GM21717 (cell line): Measurements from ENCODE around the gene EDDM3A.
"Not testable (repeated sequence)": the region's sequence is repeated elsewhere in the genome, so short reads cannot be mapped to it uniquely, and the experiment has no call there.

Experiments used
- ATAC-seq: cut with Tn5 transposase; IDR thresholded peaks from one replicate; pipeline ENCODE4 v1.9.1; 2021; ENCODE audit warnings: mild to moderate bottlenecking, moderate library complexity; ENCODE audit not compliant: unreplicated experiment

The EDDM3A gene, protein sequence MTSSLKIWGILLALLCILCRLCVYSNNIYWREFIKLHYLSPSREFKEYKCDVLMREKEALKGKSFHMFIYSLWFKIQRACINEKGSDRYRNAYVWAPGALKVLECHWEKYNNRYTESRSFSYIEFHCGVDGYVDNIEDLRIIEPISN

DNA sequence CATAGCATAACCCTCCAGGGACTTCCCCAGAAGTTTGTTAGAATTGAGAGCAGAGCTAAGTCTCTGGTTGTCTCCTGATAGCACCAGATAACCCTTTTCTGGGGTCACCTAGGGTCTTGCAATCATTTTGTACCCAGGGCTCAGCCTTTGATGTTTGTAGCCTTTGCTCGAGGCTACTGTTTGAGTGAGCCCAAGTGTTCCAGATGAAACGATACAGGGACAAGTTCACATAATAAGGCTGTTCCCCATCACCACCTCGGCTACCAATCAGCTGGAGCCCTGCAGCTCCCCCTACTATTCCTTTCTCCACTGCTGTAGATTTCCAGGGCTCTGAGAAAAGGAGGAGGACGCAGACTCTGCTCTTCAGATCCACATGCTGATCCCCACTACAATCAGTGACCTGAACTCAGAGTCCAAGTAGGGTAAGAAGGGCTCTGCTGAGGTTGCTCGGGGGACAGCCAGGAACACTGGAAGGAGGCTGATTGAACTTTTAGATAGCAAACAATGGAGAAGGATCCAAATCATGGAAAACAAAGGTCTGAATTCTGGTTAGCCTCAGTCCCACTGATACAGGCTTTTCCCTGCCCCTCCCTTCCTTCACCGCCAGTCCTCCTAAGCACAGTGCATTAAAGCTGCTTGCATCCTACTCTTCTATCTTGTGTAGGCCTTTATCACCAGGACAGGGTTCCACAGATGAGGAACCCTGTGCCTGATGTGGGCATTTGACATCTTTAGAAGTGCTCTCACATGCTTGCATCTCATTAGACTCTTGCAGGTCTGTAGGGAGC, at the start of gene EDDM3A:
Gene EDDM3A, plus strand, starts transcription at position 317 of the 788 bp plus-strand sequence. CDS start 1,694 bp downstream, outside the sequence.
- ATAC-seq = no peak

DNA sequence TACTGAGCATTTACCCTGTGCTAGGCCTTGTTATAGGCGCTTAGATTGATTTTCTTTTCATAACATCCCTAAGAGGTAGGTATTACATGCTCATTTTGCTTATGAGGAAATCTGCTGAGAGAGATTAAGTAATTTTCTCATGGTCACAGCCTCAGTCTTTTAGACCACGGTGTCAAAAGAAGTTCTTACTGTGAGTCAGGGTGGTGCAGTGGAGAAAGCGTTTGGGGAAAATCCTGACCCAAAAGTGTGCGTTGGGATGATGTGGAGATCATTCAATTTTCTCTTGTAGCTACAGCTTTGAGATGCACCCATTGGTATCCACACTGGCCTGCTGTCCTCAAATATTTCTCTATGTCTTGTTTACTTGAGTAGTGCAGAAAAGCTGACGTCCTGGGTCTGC, 48.9 kb upstream of the EDDM3A start:
- no peak for ATAC-seq

DNA sequence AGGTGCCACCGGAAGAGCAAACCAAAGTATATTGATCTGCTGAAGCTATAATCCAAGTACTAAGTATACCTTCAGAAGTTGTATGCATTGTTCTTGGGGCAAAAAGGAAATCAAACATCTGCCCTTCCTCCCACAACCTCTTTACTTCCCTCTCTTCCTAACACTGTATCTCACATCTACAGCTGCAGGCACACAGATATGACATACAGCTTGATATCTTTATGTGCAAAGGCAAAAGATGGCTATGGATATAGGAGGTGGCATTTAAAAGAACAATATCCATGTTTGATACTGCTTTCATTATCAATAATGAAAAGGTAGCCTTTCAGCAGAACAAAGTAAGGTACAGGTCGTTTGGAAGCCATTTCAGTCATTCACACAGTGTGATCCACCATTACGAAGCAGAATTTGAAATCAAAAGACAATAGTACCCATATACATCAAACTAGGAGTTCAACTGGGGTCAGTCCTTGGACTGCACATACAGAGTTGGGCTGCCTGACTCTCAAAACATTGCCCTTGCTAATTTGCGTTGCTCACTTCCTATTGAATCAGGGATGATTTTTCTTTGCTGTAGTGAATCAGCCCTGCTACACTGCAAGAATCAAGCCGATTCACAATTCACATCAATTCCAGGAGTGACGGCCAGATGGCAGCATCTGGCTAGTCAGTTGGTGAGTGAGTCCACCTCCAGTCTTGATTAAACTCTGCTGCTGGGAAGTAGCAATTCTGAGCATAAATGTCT, 48.2 kb upstream of the EDDM3A start:
- ATAC-seq = no peak

DNA sequence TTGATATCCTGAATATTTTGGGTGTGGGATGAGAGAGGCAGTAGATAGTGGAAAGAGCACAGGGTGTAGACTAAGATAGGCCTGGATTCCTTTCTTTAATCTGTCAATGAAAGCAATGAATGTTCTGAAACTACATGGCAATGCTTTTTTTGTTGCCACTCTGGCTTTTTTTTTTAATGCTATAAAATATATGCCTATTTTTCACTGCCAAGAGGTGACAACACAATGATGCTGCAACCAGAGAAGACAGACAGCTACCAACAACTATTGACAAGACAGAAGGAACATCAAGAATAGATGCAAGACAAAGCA, 47.7 kb upstream of the EDDM3A start:
- no peak for ATAC-seq

DNA sequence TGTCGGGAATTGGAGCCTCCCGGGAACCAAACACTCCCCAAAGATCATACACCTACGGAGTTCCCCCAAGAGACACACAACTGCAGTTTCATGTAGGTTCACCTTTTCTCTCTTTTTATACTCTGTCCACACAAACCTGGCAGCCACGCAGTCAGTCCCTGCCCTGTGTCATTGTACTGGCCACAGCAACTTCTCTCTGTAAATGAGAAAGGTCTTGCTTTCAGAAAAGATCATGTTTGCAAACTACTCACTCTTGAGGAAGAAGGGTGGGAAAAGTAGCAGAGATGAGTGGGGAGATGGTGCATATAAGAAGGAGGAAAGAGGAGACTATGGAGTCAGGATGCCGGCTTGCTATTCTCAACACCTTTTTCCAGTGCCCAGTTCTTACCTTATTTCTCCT, 46.8 kb upstream of the EDDM3A start:
- no peak for ATAC-seq

DNA sequence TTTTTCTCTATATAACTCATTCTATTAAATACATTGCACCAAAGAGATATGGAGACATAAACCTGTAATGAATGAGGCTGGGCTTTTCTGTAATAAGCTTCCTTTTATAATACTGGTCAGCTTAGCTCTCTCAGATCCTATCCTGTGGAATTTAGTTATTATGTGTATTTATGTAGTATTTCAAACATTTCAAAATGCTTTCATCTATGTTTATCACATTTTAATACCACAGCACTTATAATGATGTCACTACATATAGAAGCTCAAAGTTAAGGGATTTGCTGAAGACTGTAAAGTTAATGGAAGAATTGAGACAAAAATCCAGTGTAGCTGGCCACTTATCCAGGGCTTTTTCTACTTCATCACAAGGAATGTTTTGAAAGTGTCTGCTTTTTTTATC, 45.8 kb upstream of the EDDM3A start:
- ATAC-seq = no peak

DNA sequence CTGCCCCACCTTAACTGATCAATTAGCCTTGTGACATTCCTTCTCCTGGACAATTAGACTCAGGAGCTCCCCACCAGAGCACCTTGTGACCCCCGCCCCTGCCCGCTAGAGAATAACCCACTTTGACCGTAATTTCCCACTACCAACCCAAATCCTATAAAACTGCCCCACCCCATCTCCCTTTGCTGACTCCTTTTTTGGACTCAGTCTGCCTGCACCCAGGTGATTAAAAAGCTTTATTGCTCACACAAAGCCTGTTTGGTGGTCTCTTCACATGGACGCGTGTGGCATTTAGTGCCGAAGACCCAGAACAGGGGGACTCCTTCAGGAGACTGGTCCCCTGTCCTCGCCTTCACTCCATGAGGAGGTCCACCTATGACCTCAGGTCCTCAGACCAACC, 44.7 kb upstream of the EDDM3A start:
- not testable (repeated sequence) for ATAC-seq

DNA sequence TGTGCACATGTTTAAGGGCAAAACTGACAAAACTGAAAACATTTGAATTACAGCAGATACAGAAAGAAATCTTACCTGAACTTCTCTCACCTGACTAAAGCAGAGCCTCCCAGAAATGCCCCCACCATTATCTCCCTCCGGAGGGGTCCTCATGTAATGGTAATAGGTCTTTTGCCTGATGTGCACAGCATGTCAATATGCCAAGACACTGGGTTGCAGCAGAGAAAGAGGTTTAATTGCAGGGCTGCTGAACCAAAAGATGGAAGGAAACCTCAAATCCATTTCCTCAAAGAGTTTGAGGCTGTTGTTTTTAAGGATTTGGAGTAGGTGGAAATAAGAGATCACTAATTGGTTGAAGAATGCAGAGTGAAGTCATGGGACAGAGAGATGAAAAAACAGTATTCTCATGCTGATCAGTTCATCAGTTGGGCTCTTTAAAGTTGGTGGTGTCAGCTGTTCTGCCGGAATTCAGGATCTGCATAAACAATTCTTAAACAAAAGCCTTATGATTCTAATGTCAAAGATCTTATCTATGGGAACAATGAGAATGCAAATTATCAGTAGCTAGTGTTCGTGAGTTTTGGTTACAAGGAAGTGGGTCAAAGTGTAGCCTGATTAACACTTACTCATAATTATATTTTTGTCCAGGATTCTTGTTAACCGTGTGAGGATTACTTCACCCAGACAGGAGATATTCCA, 38.9 kb upstream of the EDDM3A start:
- no peak for ATAC-seq

DNA sequence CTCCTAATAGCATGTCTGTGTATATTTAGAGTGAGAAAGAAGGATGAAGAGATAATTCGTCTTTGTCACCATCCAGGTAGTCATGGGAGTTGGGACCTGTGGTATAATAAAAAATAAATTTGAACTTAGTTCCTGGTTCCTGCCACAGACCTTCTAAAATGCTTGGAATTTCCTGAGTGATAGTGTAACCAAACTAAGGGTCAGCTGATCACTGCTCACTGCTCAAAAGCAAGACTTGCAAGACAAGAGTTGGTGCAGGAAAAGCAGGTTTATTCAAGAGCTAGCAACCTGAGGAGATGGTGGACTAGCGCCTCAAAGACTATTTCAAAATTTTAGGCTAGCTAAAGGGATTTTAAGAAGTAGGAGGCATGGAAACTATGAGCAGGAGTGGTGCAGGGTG, 38.1 kb upstream of the EDDM3A start:
- no peak for ATAC-seq

DNA sequence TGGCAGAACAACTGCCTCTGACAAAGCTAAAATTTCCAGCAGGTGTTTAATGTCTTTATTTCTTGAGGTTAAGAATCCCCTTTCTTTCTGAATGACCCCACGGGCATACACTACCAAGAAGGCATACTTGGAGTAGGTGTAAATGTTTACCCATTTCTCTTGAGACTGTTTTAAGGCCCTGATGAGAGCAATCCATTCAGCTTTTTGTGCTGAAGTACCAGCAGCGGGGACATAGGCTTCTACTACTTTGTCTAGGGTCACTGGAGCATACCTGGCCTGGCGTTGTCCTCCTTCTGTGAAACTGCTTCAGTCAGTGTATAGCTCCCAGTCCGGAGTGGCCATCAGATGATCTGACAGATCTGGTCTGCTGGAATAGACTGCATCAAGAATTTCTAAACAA, 34.4 kb upstream of the EDDM3A start:
- ATAC-seq = no peak

DNA sequence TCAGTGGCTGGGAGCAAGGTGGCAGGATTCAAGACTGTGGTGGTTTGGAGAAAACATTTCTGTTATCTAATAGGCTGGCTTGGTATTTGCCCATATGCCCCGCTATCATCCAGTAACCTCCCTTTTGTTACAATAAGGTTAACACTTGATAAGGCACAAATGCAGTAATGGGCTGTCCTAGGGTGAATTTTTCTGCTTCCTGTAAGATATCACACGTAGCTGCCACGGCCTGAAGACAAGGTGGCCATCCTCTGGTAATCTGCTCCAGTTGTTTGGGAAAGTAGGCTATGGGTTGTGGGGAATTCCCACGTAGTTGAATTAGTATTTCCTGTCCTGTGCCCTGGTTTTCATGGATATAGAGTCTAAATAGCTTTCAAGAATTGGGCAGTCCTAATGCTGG, 34.0 kb upstream of the EDDM3A start:
- no peak for ATAC-seq

DNA sequence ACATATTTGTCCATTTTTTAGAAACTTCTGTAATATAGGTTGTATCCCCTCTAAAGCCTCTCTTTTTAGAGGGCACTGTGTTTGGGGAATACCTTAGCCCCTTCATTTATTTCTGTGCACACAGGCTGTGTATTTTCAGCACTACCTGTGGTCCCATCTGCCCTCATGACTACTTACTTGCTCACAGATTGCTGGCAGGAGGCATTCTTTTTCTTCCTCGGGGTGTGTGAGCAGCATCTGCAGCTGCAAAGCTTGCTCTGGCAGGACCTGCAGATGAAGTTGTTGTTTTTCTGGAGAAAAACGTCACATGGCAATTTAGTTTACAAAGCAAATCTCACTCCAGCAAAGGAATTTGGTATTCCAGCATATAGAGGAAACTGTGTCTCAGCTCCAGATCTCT, 32.8 kb upstream of the EDDM3A start:
- ATAC-seq = no peak

DNA sequence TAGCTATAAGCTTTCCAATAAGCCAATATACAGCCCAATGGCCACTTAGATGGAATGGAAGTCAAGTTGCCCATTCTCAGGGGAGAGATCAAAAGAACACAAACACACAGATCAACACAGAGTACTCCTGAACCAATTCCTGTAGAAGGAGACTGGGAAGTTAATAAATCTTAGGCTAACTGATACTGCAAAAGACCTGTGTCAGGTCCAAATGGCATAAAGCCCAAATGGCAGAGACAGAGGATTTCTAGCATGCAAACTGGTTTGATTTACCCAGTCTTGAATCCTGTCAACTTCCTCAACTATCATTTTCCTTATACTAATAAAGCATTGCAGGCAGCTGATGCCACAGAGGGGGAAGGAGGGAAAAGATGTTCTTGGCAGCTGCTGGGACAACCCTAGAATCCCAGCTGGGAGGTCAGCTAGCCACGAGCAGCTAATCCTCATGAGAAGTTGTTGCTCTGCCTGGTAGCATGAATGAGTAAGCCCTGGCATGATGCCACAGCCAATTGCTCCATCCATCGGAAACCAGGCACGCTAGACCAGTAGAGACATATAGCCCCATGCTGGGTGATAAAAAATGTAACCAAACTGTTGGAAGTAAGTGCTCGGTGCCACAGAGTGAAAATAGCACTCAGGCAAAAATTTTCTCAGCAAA, 31.0 kb upstream of the EDDM3A start:
- ATAC-seq = no peak

DNA sequence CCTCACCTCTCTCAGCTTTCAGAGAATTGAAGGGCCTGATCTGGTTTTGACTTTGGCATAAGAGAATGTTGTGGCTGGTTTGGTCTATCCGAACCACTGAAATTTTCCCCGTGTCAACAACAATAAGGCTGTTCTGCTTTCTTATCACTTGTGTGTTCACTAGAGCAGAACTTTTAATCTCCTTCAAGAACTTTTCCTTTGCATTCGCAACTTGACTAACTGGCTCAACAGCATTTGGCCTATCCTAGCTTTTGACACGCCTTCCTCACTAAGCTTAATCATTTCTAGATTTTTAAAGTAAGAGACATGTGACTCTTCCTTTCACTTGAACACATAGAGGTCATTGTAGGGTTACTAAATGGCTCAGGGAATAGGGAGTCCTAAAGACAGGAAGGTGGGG, 25.9 kb upstream of the EDDM3A start:
- ATAC-seq = no peak

DNA sequence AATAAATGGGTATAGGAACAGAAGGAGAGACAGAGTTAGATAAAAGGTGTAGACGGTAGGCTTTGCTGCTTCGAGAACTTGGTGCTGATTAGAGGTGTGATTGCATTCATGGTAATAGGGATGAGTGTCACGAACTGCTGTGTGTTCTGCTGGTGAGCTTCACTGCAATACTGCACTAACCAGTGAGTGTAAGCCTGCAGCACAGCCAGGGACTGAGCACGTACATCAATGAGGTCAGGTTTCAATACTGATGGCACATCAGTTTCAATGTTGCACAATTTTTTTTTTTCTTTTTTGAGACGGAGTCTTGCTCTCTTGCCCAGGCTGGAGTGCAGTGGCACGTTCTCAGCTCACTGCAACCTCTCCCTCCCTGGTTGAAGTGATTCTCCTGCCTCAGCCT, 24.9 kb upstream of the EDDM3A start:
- no peak for ATAC-seq

DNA sequence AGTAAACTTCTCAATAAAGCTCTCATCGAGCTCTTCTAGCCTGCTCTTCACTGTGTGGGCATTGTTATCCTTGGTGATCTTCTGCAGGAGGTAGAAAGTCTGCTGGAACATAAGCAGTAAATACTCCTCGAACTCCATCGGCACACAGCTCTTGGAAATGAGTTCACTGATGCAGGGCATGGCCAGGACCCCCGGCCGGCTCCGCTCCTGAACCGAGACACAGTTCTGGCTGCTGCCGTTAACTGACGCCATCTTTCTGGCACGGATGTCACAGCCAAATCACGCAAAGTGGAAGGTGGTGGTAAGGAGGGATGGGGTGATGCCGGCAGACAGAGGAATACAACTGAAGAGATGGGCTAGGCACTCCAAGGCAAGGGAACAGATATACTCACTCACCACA, 23.7 kb upstream of the EDDM3A start:
- ATAC-seq = no peak

DNA sequence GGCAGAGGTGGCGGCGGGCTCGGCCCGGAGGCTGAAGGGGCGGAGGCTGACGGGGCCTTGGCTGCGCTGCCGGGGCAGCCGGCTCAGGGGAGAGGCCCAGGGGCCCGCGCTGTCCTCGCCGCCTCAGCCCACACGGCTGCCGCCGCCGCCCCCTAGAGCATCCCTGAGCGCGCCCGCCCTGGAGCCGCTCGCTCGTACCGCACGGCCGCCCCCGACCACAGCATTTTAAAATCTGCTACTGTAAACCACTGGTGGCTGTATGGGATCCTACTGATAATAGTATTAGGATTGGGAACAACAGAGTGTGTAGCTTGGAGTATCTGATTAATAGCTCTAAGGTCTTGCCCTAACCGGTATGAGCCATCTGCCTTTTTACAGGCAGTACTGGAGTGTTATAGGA, 22.2 kb upstream of the EDDM3A start:
- no peak for ATAC-seq

DNA sequence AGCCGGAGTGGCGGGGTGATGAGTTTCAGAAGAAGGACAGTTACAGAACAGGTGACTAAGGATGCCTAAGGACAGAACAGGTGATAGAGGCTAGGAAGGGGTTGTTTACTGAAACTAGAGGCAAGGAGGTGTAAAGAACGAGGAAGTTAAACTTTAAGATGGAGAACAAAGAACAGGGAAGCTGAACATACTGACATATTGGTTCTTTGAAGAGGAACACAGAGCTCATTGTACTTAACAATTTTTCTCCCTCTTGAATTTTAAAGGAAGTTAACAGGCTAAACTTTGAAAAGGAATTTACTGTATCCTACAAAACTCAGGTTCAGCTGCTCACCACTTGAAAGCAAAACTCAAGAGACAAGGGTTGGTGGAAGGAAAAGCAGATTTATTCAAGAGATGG, 19.6 kb upstream of the EDDM3A start:
- ATAC-seq = not testable (repeated sequence)

DNA sequence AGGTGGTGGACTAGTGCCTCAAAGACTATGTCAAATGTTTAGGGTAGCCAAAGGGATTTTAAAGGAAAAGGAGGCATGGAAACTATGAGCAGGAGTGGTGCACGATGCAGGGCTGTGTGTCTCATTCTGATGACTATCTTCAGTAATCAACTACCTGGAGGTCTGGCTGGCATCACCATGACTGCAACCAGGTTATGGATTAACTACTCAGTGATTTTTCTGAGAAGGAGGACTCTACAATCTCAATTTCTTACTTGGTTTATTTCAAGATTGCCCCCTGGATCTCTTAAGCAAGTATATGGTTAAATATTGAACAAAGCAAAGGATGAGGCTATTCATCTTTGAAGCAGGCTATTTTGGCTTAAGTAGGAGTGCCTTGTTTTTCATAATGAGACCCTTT, 19.2 kb upstream of the EDDM3A start:
- no peak for ATAC-seq

DNA sequence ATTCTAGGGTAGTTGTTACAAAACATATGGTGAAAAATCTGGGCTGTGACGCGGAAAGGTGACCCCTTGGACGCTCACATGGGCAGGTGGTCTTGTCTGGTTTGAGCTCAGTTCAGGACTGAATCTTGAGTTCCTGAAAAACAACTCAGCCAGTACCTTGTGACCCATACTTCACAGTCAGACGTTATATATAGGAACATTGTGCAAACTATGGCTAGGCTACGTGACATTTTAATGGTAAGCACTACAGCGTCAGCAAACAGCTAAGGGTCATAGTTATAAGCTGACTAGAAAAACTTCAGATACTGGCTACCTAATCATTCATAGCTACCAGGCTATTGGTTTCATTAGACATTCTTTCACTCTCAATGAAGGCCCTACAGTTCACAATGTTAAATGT, 14.8 kb upstream of the EDDM3A start:
- ATAC-seq = no peak

DNA sequence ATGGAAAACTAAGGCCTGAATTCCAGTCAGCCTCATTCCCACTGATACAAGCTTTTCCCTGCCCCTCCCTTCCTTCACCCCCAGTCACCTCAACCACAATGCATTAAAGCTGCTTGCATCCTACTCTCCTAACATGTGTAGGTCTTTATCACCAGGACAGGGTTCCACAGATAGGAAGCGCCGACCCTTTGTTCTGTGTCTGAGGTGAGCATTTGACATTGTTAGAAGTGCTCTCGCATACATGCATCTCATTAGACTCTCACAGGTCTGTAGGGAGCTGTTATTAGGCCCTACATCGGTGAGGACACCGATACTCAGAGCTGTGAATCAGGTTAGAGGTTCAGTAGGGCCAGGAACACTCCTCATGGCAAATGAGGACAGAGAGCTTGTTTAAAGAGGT, 13.2 kb upstream of the EDDM3A start:
- no peak for ATAC-seq
